Thyroid gland (tissue), 4 donors: ENCODE measurements around the gene MKNK1.

Experiments used
- POLR2A ChIP-seq, 2 donors: fragments of 450-650 bp; IDR thresholded peaks; one replicate each; pipeline ENCODE4 v1.6.1; 2017; ENCODE audit warnings: antibody characterized with exemption in 2 of 2, mild to moderate bottlenecking in 2 of 2, moderate library complexity in 1 of 2
- TF ChIP-seq, protein P1 (sequence below), 6 experiments: fragments of 200-600 bp in 3 of 6; fragments of 450-650 bp in 3 of 6; sonication (generic) in 3 of 6; IDR thresholded peaks; one replicate each; pipeline ENCODE4 v1.5.1; 2016 to 2019; ENCODE audit warnings: antibody characterized with exemption in 6 of 6, mild to moderate bottlenecking in 2 of 6, inconsistent platforms in 1 of 6, moderate library complexity in 1 of 6

DNA sequence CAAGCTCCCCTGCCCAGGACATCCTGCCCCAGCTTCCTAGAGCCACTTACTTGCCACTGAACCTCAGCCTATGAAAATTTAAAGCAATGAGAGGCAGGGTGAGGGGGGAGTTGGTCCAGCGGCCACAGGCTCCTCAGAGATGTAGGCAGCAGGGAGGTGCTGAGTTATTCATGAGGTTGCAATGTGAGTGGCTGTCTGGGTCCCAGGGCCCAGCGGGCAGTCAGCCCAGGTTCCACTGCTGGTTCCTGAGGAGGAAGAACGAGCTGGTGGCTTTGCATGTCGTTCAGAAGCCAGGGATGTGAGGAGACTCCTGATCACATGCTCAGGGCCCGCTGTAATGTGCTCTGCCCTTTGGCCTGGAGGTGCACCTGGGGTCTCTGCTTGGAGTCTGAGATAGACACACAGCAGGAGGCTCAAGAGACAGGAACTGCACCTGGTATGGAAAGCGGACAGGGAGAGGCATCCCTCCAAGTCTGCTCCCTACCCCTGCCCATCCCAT is 52.4 kb downstream of the MKNK1 start, which contains the start of gene KNCN:
- TF ChIP-seq, protein P1, sequence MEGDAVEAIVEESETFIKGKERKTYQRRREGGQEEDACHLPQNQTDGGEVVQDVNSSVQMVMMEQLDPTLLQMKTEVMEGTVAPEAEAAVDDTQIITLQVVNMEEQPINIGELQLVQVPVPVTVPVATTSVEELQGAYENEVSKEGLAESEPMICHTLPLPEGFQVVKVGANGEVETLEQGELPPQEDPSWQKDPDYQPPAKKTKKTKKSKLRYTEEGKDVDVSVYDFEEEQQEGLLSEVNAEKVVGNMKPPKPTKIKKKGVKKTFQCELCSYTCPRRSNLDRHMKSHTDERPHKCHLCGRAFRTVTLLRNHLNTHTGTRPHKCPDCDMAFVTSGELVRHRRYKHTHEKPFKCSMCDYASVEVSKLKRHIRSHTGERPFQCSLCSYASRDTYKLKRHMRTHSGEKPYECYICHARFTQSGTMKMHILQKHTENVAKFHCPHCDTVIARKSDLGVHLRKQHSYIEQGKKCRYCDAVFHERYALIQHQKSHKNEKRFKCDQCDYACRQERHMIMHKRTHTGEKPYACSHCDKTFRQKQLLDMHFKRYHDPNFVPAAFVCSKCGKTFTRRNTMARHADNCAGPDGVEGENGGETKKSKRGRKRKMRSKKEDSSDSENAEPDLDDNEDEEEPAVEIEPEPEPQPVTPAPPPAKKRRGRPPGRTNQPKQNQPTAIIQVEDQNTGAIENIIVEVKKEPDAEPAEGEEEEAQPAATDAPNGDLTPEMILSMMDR (IDR thresholded peaks at IDR 0.05), result no peak
- no peak for TF ChIP-seq POLR2A (IDR thresholded peaks at IDR 0.05)
